HG02852 (cell line): ENCODE measurements around the gene LRFN3.
"Not testable (repeated sequence)": the region's sequence is repeated elsewhere in the genome, so short reads cannot be mapped to it uniquely, and the experiment has no call there.

Source experiments
- ATAC-seq: cut with Tn5 transposase; IDR thresholded peaks from one replicate; pipeline ENCODE4 v1.9.1; 2021; ENCODE audit warnings: mild to moderate bottlenecking, moderate library complexity; ENCODE audit not compliant: unreplicated experiment

Gene LRFN3

GRCh38 chr19:35937345-35938281 is 1.4 kb downstream of the LRFN3 start:
- no peak for ATAC-seq

DNA sequence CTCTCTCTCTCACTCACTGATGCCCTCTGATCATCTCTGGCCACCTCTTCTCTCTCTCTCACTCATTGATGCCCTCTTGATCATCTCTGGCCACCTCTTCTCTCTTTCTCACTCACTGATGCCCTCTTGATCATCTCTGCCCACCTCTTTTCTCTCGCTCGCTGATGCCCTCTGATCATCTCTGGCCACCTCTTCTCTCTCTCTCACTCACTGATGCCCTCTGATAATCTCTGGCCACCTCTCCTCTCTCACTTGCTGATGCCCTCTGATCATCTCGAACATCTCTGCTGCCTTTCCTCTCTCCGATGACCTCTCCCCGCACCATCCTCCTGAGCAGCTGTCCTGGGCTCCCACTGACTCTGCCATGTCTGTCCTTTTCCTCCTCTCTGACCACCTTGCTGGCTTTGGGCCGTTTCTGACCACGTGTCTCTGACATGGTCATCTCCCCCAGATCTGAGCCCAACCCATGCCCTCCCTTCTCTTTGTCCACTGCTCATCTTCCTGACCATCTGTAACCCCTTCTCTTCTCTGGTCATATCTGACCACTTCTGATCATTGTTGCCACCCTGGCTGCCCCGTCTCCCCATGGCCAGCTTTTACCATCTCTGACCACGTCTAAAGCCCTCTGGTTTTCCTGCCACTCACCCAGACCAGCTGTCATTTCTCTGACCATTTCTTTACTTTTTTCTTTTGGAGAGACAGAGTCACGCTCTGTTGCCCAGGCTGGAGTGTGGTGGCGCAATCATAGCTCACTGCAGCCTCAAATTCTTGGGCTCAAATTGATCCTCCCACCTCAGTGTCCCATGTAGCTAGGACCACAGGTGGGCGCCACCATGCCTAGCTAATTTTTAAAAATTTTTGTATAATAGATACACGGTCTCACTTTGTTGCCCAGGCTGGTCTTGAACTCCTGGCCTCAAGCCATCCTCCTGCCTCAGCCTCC is 2.4 kb downstream of the LRFN3 start:
- ATAC-seq, result no peak

GRCh38 chr19:35939307-35940077 is 3.3 kb downstream of the LRFN3 start:
- no peak for ATAC-seq

- no peak for ATAC-seq
Measured at GRCh38 chr19:35940078-35940775, 4.1 kb downstream of the LRFN3 start.

- ATAC-seq, result no peak
Measured at GRCh38 chr19:35940839-35941238, 4.7 kb downstream of the LRFN3 start.

DNA sequence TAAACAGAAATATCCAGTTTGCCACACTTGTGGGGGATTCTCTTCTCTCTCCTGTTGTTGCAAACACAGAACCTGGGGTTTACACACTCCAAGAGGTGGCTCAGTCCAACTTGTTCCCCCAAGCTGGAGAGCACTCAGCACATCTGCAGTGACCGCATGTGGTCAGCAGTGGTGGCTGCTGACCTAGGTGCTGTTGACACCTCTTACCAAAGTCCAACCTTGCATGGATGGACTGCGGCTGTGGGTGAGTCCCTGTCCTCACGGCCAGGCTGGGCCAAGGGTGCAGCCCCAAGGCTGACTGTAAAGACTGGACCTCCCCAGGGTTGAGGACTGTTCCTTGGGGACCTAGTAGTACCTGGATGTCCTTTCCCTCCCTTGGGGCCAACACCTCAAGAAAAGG is 6.1 kb downstream of the LRFN3 start:
- no peak for ATAC-seq

- ATAC-seq, result no peak
Measured at GRCh38 chr19:35943321-35944301, 7.4 kb downstream of the LRFN3 start.

GRCh38 chr19:35944556-35944955 is 8.4 kb downstream of the LRFN3 start:
- no peak for ATAC-seq

DNA sequence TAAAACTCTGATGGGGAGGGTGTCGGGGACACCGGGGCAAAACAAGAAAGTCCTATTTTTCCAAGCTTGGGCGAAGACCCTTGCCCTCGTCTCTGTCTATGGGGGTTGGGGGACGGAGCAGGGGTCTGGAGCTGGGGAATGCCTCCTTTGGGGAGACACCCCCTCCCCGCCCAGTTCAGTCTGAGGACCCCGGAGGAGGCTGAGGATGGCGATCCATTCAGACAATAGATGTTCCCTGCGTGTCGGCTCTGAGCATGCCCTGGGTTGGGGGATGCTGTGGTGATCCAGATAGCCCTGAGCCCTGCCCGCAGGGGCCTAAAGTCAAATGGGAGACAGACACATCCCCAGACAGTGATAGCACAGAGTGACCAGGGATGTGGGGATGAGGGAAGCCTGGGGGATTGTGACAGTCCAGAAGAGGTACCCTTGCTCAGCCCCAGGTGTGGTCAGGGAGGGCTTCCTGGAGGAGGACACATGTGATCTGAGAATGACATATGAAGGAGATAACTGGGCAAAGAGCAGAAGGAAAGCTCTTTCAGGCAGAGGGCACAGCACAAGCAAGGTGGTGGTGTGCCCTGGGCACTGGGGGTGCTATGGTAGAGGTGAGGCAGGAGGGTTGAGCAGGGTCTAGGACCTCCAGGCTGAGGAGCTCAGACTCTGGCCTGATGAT is 9.1 kb downstream of the LRFN3 start:
- ATAC-seq, result no peak

DNA sequence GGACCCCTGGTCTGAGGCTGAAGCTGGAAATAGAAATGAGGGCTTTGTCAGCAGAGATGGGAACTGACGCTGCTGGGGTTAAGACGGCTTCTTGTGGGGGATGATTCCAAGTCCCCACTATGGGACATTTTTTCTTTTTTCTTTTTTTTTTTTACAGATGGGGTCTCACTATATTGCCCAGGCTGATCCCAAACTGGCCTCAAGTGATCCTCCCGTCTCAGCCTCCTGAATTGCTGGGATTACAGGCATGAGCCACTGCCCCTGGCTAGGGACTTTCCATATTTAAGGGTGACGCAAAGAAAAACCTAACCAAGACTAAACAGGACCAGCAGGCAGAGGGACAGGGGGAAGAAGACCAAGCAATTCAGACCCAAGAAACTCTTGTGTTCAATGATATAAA is 10.0 kb downstream of the LRFN3 start:
- ATAC-seq, result no peak

DNA sequence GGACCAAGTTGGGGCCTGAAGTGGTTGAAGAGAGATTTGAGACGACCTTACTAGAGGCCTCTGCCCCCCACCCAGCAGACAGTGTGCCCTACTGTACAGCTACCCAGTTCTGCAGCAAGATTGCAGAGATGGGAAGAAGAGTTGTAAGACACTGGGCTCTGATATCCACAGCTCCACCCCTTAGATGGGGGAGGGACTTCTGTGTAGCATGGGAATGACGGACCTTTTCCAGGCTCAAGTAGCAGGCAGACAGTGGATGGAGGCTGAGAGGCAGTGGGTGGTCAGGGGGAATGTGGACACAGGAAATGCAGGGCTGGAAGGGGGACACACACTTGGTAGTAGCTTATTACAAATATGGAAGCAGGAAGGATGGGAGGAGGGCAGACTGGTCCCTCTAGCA is 13.0 kb downstream of the LRFN3 start:
- no peak for ATAC-seq

DNA sequence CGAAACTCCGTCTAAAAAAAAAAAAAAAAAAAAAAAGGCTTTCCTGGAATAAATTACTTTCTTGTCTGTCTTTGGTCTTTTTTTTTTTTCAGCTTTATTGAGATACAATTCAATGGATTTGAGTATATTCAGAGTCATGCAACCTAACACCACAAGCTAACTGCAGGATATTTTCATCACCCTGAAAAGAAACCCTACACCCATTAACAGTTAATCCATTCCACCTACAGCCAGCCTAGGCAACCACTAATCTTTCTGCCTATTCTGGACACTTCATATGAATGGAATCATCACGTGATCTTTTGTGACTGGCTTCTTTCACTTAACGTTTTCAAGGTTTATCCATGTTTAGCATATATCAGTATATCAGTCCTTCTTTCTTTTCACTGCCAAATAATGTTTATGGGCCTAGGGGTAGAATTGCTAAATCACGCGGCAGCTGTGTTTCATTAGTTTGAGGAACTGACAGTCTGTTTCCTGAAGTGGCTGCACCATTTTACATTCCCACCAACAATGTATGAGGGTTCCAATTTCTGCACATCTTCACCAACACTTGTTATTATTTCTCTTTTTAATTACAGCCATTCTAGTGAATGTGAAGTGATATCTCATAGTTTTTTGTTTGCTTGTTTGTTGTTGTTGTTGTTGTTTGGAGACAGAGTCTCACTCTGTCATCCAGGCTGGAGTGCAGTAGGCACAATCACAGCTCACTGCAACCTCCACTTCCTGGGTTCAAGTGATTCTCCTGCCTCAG is 19.9 kb downstream of the LRFN3 start:
- no peak for ATAC-seq

DNA sequence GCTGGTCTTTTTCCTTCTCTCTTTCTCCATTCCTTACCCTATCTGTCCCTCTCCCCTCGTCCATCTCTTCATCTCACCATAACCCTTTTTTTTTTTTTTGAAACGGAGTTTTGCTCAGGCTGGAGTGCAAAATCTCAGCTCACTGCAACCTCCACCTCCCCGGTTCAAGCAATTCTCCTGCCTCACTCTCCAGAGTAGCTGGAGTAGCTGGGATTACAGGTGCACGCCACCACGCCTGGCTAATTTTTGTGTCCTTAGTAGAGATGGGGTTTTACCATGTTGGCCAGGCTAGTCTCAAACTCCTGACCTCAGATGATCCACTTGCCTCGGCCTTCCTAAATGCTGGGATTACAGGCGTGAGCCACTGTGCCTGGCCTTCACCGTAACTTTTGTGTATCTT is 21.2 kb downstream of the LRFN3 start:
- not testable (repeated sequence) for ATAC-seq

GRCh38 chr19:35958660-35959039 is 22.5 kb downstream of the LRFN3 start:
- no peak for ATAC-seq

GRCh38 chr19:35959040-35959967 is 23.1 kb downstream of the LRFN3 start:
- ATAC-seq, result no peak

GRCh38 chr19:35959968-35960320 is 23.8 kb downstream of the LRFN3 start:
- ATAC-seq, result no peak

- ATAC-seq, result no peak
Measured at GRCh38 chr19:35960432-35960972, 24.3 kb downstream of the LRFN3 start.
